ENCODE data around the gene STYXL1. TPM values are rescaled to one million over a fixed set of nuclear protein-coding genes. Genes with fewer than 3 reads are reported as not detected.

STYXL1 gene, protein sequence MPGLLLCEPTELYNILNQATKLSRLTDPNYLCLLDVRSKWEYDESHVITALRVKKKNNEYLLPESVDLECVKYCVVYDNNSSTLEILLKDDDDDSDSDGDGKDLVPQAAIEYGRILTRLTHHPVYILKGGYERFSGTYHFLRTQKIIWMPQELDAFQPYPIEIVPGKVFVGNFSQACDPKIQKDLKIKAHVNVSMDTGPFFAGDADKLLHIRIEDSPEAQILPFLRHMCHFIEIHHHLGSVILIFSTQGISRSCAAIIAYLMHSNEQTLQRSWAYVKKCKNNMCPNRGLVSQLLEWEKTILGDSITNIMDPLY
- 60.8 and 73.5 TPM in 2 replicates for total RNA-seq

DNA sequence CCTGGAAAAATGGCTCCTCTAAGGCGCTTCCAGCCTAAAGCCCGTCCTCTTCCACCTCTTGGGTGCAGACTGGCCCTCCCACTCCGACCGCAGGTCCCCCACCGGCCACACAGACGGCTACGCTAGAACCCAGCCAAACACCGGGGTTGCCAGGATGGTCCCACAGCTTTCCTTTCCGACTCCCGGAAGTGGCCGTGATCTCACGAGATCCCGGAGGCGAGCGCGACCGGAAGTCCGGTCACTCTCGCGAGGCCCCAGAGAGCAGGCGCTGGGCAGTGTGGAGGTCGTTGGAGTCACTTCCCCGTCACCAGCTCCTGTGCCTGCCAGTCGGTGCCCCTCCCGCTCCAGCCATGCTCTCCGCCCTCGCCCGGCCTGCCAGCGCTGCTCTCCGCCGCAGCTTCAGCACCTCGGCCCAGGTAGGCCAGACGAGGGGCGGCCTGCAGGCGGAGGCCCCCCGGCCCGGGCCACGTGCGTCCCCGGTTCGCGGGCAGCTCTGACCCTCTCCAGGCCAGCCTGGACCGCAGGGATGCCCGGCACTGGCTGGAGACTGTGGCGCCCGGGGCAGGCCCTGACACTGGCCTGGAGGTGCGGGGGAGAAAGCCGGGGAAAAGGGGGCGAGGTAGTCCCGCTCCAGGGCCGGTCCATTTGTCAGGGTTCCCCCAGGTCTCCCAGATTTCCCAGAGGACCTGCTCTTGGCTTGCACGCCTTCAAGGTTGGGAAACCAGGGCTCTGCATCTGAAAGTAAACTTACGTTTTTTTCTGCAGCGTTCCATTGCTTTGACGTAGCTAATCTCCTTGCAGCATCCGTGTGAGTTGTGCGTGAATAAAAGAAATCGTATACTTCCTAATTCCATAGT, at the start of gene STYXL1, which contains the start of gene MDH2:
TSS of gene STYXL1 (minus strand) at position 190 of the 857 bp plus-strand sequence. CDS start 17,477 bp downstream, outside the sequence.
TSS of gene MDH2 (plus strand) at position 296 of the 857 bp plus-strand sequence. CDS start at position 351, 55 bp downstream.

DNA sequence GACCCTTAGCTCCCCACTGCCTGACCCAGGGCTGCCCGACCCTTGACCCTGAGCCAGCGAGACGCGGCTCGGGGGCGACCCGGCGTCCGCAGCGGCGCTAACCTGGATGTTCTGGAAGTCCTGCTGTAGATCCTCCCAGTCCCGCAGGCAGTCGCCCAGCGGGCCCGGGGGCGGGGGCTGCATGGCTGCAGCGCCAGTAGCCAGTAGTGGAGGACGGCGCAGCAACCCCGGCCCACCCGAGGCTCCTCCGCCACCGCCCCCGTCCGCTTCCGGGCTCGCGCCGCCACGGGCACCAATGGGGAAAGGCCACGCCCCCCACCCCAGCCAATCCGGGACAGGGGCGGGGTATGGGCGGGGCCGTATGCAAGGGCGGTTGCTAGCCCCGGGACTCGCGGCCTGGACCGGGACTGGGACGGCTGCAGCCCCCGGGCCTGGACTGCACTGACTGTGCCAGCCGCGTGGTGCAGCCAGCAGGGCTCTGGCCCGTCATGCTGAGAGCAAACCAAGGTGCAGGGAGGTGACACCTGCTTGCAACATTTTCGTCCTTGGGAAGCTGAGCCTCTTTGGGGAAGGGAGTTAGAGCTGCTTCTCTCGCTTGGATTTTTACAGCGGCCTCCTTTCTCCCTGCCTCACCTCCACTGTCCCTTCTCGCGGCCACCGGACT, 53.3 kb downstream of the STYXL1 start, which contains the start of gene TMEM120A:
TSS of gene TMEM120A (minus strand) at position 208 of the 664 bp plus-strand sequence. CDS start at position 183, 25 bp downstream.

Other genes starting within 250 kb of the STYXL1 start
- gene CCL24, start 234.2 kb downstream of the STYXL1 start, total RNA-seq: not detected in 2 replicates
- gene RHBDD2, start 169.0 kb downstream of the STYXL1 start, total RNA-seq: 33.3 and 34.5 TPM in 2 replicates
- 66.7 and 71.5 TPM in 2 replicates for gene POR, start 132.8 kb downstream of the STYXL1 start, total RNA-seq
- gene TMEM120A, start 53.4 kb downstream of the STYXL1 start, total RNA-seq: 13.8 and 14.9 TPM in 2 replicates
- 163 and 179 TPM in 2 replicates for gene MDH2, start 106 bp upstream of the STYXL1 start, total RNA-seq
- 1.3 and 1.8 TPM in 2 replicates for gene SRRM3, start 153.9 kb upstream of the STYXL1 start, total RNA-seq

Data from bronchus fibroblast of lung (primary cell).